ENCODE data around the gene ST3GAL4. TPM values are rescaled to one million over a fixed set of nuclear protein-coding genes. Genes with fewer than 3 reads are reported as not detected.

ST3GAL4 gene
- total RNA-seq, 1 experiment from 2014 or later: 11.2 TPM

GRCh38 chr11:126340960-126341606 lies 14.4 kb upstream of the ST3GAL4 start:
- no peak for DNase-seq
- intact Hi-C loops (cut with micrococcal nuclease; ENCODE audit: unreplicated experiment): no loop called here
- ChIA-PET CTCF (no interaction called here), POLR2A (no interaction called here)
- Histone ChIP-seq H3K4me3 (ENCODE audit: low read depth, low read length) (no peak overlapping the region), H3K4me1 (peaks cover 11% of the 10 kb centered on the region; the same call in 1 of the 2 replicates), H3K9me3 (no peaks in the 10 kb centered on the region), H3K36me3 (ENCODE audit: control insufficient read depth, insufficient read depth, low read length) (0 out of 2 replicates have a peak, but pooled peaks cover 2% of the 10 kb centered on the region), H3K27me3 (replicated peaks; ENCODE audit: control insufficient read depth, insufficient read depth, low read length) (no peaks in the 10 kb centered on the region)
- no TSS peak for BruUV-seq (replicated peaks)
- H3K4me1 Mint-ChIP-seq (ENCODE audit: low read depth, unreplicated experiment): no peaks in the 10 kb centered on the region
- no peak for TF ChIP-seq CTCF (IDR thresholded peaks at IDR 0.05; ENCODE audit: insufficient read depth in 1 of 2, low read depth in 1 of 2, low read length in 1 of 2, severe bottlenecking in 1 of 2, unreplicated experiment in 1 of 2)
- H3K27me3 Mint-ChIP-seq (ENCODE audit: insufficient read depth, unreplicated experiment): no peaks in the 10 kb centered on the region
- H3K4me3 Mint-ChIP-seq (ENCODE audit: unreplicated experiment): no peak overlapping the region
- no peak overlapping the region for H3K27ac Mint-ChIP-seq (ENCODE audit: unreplicated experiment)
- peaks cover 20% of the 10 kb centered on the region for H3K36me3 Mint-ChIP-seq (ENCODE audit: insufficient read depth, unreplicated experiment)
- no peaks in the 10 kb centered on the region for H3K9me3 Mint-ChIP-seq (ENCODE audit: unreplicated experiment)

- H3K4me1 Mint-ChIP-seq (ENCODE audit: low read depth, unreplicated experiment): no peaks in the 10 kb centered on the region
- Histone ChIP-seq H3K9me3 (no peaks in the 10 kb centered on the region), H3K36me3 (ENCODE audit: control insufficient read depth, insufficient read depth, low read length) (0 out of 2 replicates have a peak, but pooled peaks cover 2% of the 10 kb centered on the region), H3K27me3 (replicated peaks; ENCODE audit: control insufficient read depth, insufficient read depth, low read length) (no peaks in the 10 kb centered on the region), H3K4me3 (ENCODE audit: low read depth, low read length) (no peak overlapping the region), H3K4me1 (peaks cover 7% of the 10 kb centered on the region; the same call in 1 of the 2 replicates)
- H3K9me3 Mint-ChIP-seq (ENCODE audit: unreplicated experiment): no peaks in the 10 kb centered on the region
- POLR2A ChIA-PET: no interaction called here
- DNase-seq: no peak
- H3K27ac Mint-ChIP-seq (ENCODE audit: unreplicated experiment): no peak overlapping the region
- H3K4me3 Mint-ChIP-seq (ENCODE audit: unreplicated experiment): no peak overlapping the region
- H3K36me3 Mint-ChIP-seq (ENCODE audit: insufficient read depth, unreplicated experiment): peaks cover 20% of the 10 kb centered on the region
- H3K27me3 Mint-ChIP-seq (ENCODE audit: insufficient read depth, unreplicated experiment): no peaks in the 10 kb centered on the region
- no TSS peak for BruUV-seq (replicated peaks)
- CTCF ChIA-PET: no interaction called here
- TF ChIP-seq CTCF (IDR thresholded peaks at IDR 0.05; ENCODE audit: insufficient read depth in 1 of 2, low read depth in 1 of 2, low read length in 1 of 2, severe bottlenecking in 1 of 2, unreplicated experiment in 1 of 2): no peak
- intact Hi-C loops (cut with micrococcal nuclease; ENCODE audit: unreplicated experiment): no loop called here
Observed at GRCh38 chr11:126341760-126342161, 13.7 kb upstream of the ST3GAL4 start.

- TF ChIP-seq CTCF (IDR thresholded peaks at IDR 0.05; ENCODE audit: insufficient read depth in 1 of 2, low read depth in 1 of 2, low read length in 1 of 2, severe bottlenecking in 1 of 2, unreplicated experiment in 1 of 2): no peak
- H3K27ac Mint-ChIP-seq (ENCODE audit: unreplicated experiment): no peak overlapping the region
- intact Hi-C loops (cut with micrococcal nuclease; ENCODE audit: unreplicated experiment): no loop called here
- no peak overlapping the region for H3K4me3 Mint-ChIP-seq (ENCODE audit: unreplicated experiment)
- no peaks in the 10 kb centered on the region for H3K9me3 Mint-ChIP-seq (ENCODE audit: unreplicated experiment)
- BruUV-seq (replicated peaks): no TSS peak
- peaks cover 20% of the 10 kb centered on the region for H3K36me3 Mint-ChIP-seq (ENCODE audit: insufficient read depth, unreplicated experiment)
- H3K4me1 Mint-ChIP-seq (ENCODE audit: low read depth, unreplicated experiment): no peaks in the 10 kb centered on the region
- Histone ChIP-seq H3K27me3 (replicated peaks; ENCODE audit: control insufficient read depth, insufficient read depth, low read length) (no peaks in the 10 kb centered on the region), H3K9me3 (no peaks in the 10 kb centered on the region), H3K4me1 (no peaks in the 10 kb centered on the region), H3K36me3 (ENCODE audit: control insufficient read depth, insufficient read depth, low read length) (0 out of 2 replicates have a peak, but pooled peaks cover 2% of the 10 kb centered on the region), H3K4me3 (ENCODE audit: low read depth, low read length) (no peak overlapping the region)
- no peaks in the 10 kb centered on the region for H3K27me3 Mint-ChIP-seq (ENCODE audit: insufficient read depth, unreplicated experiment)
- POLR2A ChIA-PET: no interaction called here
- CTCF ChIA-PET: no interaction called here
- no peak for DNase-seq
Observed at GRCh38 chr11:126343051-126343450, 12.4 kb upstream of the ST3GAL4 start.
